ENCODE results near the gene RELB. TPM values are rescaled to one million over a fixed set of nuclear protein-coding genes. Genes with fewer than 3 reads are reported as not detected.

RELB gene
- total and polyA plus RNA-seq, 2 donors (not counting 3 experiments of a cell fraction or from before 2014, with no cell fraction given) = 13.2 to 14.4 TPM

- CTCF ChIA-PET = no interaction called here
Observed at GRCh38 chr19:45021971-45022370, 20.7 kb downstream of the RELB start.

More at GRCh38 chr19:45021971-45022370, 20.7 kb downstream of the RELB start:
- no peak overlapping the region for H3K27ac ChIP-seq (ENCODE audit: insufficient read depth, low read depth, low read length)
- dilution Hi-C loops (cut with MboI; ENCODE audit: extremely low pct_ligation_motif_present, low sequenced_read_pairs) (no loop called here), intact Hi-C loops (cut with micrococcal nuclease) (no loop called here)
- POLR2A ChIA-PET = no interaction called here
- DNase-seq (ENCODE audit: low read depth, low spot score) = no peak
- no peak overlapping the region for H3K4me2 ChIP-seq (ENCODE audit: insufficient read depth, low read length)
- no peaks in the 10 kb centered on the region for H3K4me1 ChIP-seq (ENCODE audit: control insufficient read depth, extremely low read depth, insufficient read depth, low read length)
- H3K36me3 ChIP-seq (ENCODE audit: control insufficient read depth in 2 of 2, extremely low read depth in 1 of 2, insufficient read depth in 2 of 2, low read length in 2 of 2) = no peaks in the 10 kb centered on the region
- H3K9me3 ChIP-seq (replicated peaks; ENCODE audit: control insufficient read depth, insufficient read depth, low read length) = no peaks in the 10 kb centered on the region
- no peak overlapping the region for H3K4me3 ChIP-seq (replicated peaks in 1 of 3; ENCODE audit: insufficient read depth in 1 of 3, low read depth in 1 of 3, low read length in 3 of 3)
- no peaks in the 10 kb centered on the region for H3K79me2 ChIP-seq (ENCODE audit: control insufficient read depth, insufficient read depth, low read length)
- no peak overlapping the region for H2AFZ ChIP-seq (ENCODE audit: low read depth, low read length)
- H3K27me3 ChIP-seq (ENCODE audit: control insufficient read depth in 2 of 2, insufficient read depth in 2 of 2, low read length in 2 of 2) = no peaks in the 10 kb centered on the region
- FAIRE-seq = no peak
- no peaks in the 10 kb centered on the region for H4K20me1 ChIP-seq (replicated peaks; ENCODE audit: control insufficient read depth, extremely low read depth, insufficient read depth, low read length)
- no peak for TF ChIP-seq MYC (IDR thresholded peaks at IDR 0.05; ENCODE audit: low read depth, low read length)
- no peak for TF ChIP-seq POLR2AphosphoS5 (IDR thresholded peaks at IDR 0.05; ENCODE audit: insufficient read depth, low read depth, low read length)
- no peak for TF ChIP-seq EZH2 (IDR thresholded peaks at IDR 0.05; ENCODE audit: borderline replicate concordance, low read depth, low read length, severe bottlenecking)
- no peak for TF ChIP-seq POLR2A (IDR thresholded peaks at IDR 0.05; ENCODE audit: low read depth, low read length)
- no peak for TF ChIP-seq GATA2 (IDR thresholded peaks at IDR 0.05; ENCODE audit: insufficient read depth, insufficient read length, low read depth, low read length)
- no peak for TF ChIP-seq MAX (IDR thresholded peaks at IDR 0.05; ENCODE audit: insufficient read depth, insufficient read length)
- TF ChIP-seq FOS (IDR thresholded peaks at IDR 0.05; ENCODE audit: borderline replicate concordance, insufficient read depth, low read length) = no peak
- TF ChIP-seq JUN (IDR thresholded peaks at IDR 0.05; ENCODE audit: borderline replicate concordance, insufficient read depth, insufficient read length, low read depth) = no peak
- no peak for TF ChIP-seq CTCF (IDR thresholded peaks at IDR 0.05; ENCODE audit: extremely low read depth in 1 of 2, insufficient read depth in 1 of 2, low read depth in 1 of 2, low read length in 2 of 2)
- no peak overlapping the region for H3K9ac ChIP-seq (replicated peaks; ENCODE audit: extremely low read depth, insufficient read depth, low read length)
- BruUV-seq (replicated peaks) = no TSS peak
- H3K9me1 ChIP-seq (replicated peaks; ENCODE audit: control insufficient read depth, extremely low read depth, insufficient read depth, low read length) = no peaks in the 10 kb centered on the region
